Ovary (tissue), 3 donors: ENCODE data around the gene GRPEL1.

Experiments
- CTCF ChIP-seq, 3 donors: fragments of 450-650 bp in 2 of 3; fragments of 200-600 bp in 1 of 3; IDR thresholded peaks; one replicate each; pipeline versions ENCODE4 v1.5.1 to v1.8.0; 2016 to 2022; ENCODE audit warnings: antibody characterized with exemption in 3 of 3, mild to moderate bottlenecking in 1 of 3
- POLR2A ChIP-seq: fragments of 450-650 bp; IDR thresholded peaks from one replicate; pipeline ENCODE4 v1.6.1; 2017; ENCODE audit warnings: antibody characterized with exemption, mild to moderate bottlenecking, moderate library complexity
- donor health status: DM: no; HTN: no; CAD: no.

- TF ChIP-seq CTCF (IDR thresholded peaks at IDR 0.05): no peak
- no peak for TF ChIP-seq POLR2A
Measured at GRCh38 chr4:7062816-7063215, 5.0 kb downstream of the GRPEL1 start.
